HG02571 (cell line): ENCODE data around the gene KCNK17.

Source experiments
- ATAC-seq: cut with Tn5 transposase; IDR thresholded peaks from one replicate; pipeline ENCODE4 v1.9.1; 2021; ENCODE audit warnings: mild to moderate bottlenecking, moderate library complexity; ENCODE audit not compliant: unreplicated experiment

KCNK17 gene

GRCh38 chr6:39314273-39314795, at the start of gene KCNK17:
Gene KCNK17 (minus strand): TSS chr6:39314419. CDS start chr6:39314320, 99 bp downstream.
- ATAC-seq, result no peak

GRCh38 chr6:39363280-39363679, 49.1 kb upstream of the KCNK17 start:
- ATAC-seq, result no peak

- ATAC-seq, result no peak
Observed at GRCh38 chr6:39362487-39362865, 48.3 kb upstream of the KCNK17 start.

- ATAC-seq, result peak; percentile 65
Observed at GRCh38 chr6:39361657-39362486, 47.7 kb upstream of the KCNK17 start.

GRCh38 chr6:39360378-39360777, 46.2 kb upstream of the KCNK17 start:
- ATAC-seq, result no peak

- ATAC-seq, result no peak
Observed at GRCh38 chr6:39357998-39358686, 43.9 kb upstream of the KCNK17 start.

- ATAC-seq, result no peak
Observed at GRCh38 chr6:39353698-39354315, 39.6 kb upstream of the KCNK17 start.

GRCh38 chr6:39350723-39351505, 36.7 kb upstream of the KCNK17 start:
- ATAC-seq, result no peak

GRCh38 chr6:39348740-39349139, 34.5 kb upstream of the KCNK17 start:
- no peak for ATAC-seq

GRCh38 chr6:39347906-39348585, 33.8 kb upstream of the KCNK17 start:
- no peak for ATAC-seq

- no peak for ATAC-seq
Observed at GRCh38 chr6:39347206-39347605, 33.0 kb upstream of the KCNK17 start.

- ATAC-seq, result no peak
Observed at GRCh38 chr6:39344821-39345280, 30.6 kb upstream of the KCNK17 start.

GRCh38 chr6:39343396-39343870, 29.2 kb upstream of the KCNK17 start:
- no peak for ATAC-seq

GRCh38 chr6:39342692-39343395, 28.6 kb upstream of the KCNK17 start:
- ATAC-seq, result no peak

GRCh38 chr6:39341937-39342336, 27.7 kb upstream of the KCNK17 start:
- ATAC-seq, result no peak

- no peak for ATAC-seq
Observed at GRCh38 chr6:39341352-39341751, 27.1 kb upstream of the KCNK17 start.

GRCh38 chr6:39339868-39340550, 25.8 kb upstream of the KCNK17 start:
- ATAC-seq, result no peak

GRCh38 chr6:39339096-39339867, 25.1 kb upstream of the KCNK17 start:
- no peak for ATAC-seq
